NOMO-1 treated with DMSO at 0.1 percent for 48 hours (cell line): ENCODE results near the gene IGFBP4.

Experiments used
- DNase-seq: peaks from one replicate; lab custom pipeline; 2025; ENCODE audit not compliant: unreplicated experiment; lab: John Stamatoyannopoulos, UW

IGFBP4 gene

GRCh38 chr17:40454613-40454995 lies 11.4 kb downstream of the IGFBP4 start:
- no peak for DNase-seq

GRCh38 chr17:40456396-40456951 lies 13.2 kb downstream of the IGFBP4 start:
- DNase-seq = no peak

GRCh38 chr17:40457369-40457768 lies 14.1 kb downstream of the IGFBP4 start:
- no peak for DNase-seq

DNA sequence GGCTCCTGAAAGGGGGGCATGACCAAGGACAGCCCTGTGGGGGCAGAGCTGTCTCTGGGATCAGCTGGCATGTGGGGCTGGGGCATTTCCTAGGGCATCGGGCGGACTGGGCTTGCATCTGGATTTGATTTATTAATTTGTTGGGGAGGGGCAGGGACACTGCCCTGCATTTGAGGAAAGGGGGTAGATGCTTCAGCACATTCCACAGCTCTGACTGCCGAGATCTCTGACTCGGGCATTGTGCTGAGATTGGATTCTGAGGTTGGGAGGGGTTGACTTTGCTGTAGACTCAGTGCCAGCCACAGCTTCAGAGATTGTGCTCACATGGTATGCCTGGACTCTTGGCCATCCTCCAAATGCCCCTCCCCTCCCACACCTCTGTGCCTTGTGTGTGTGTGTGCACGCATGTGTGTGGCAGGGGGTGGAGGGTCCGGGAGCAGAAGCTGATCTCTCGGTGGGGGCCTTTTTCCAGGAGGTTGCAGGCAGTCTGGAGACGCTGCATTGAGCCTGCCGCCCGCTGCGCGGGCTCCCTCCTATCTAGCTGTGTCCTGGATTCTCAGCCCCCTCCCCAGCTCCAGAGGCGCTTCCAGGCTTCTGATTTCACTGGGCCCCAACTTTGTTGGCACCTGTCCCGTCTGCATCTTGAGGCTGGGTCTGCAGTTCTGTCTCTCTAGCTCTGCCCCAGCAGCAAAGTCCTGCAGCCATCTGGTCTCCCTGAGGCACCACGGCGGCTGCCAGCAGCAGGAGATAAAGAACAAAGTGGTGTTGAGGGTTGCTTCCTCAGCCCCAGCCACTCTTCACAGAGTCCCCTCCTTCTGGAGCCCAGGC lies 14.9 kb downstream of the IGFBP4 start:
- DNase-seq = no peak

- no peak for DNase-seq
Measured at GRCh38 chr17:40458851-40459482, 15.7 kb downstream of the IGFBP4 start.

DNA sequence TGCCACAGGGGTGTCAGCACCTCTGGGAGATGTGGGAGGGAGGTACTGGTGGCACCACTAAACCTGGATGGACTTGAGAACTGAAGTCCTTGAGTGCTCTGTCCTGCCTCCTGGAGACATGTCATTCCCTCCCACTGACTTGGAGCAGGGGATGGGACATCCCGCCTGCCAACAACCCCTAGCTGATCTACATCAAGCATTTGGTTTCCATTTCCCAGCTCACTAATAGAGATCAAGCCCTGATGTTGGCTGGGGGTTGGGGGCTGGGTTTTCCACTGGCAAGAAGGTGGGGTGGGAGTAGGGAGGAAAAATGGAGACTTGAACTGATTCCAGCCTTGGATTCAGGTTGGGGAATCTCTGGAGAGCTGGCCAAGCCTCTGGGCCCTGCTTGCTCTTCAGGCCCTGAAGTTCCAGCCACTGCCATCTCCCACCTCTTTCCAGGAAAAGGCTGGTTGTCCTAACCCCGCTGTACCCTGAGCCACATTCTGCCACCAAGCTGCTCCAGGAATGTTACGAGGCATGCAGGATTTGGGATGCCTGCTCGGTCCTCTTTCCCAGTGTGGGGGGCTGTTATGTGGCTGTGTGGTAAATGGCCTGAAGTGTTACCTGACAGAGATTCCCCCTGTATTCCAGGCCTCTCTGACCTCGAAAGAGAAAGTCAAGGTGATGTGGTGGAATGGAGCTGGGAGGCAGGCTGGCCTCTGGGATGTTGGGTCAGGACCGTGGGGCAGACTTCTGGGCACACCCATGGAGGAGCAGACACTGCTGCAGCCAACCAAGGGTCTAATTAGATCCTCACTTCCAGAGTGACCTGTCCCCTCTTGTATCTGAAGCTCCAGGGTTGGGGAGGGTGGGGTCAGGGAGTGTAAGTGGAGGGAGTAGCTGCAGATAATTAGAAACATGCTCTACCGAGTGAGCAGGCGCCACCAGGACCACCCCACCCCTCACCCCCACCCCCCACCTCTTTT lies 16.7 kb downstream of the IGFBP4 start:
- DNase-seq = no peak

DNA sequence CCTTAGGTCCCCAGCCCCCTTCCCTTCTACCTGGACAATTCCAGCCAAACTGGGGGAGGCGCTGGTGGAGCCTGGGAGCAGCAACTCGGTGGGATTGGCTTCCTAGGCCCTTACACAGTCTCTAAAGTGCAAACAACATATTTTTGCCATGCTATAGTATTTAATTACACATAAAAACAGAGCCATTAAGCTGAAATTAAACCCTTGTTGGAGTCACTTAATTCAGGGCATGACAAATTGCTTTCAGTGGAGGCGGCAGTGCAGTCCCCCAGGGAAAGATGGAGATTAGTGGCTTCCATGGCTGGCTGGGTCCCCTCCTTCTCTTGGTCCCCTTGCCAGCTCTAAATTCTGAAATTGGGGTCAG lies 17.3 kb downstream of the IGFBP4 start:
- no peak for DNase-seq

- DNase-seq = no peak
Measured at GRCh38 chr17:40460968-40461731, 17.9 kb downstream of the IGFBP4 start.

- no peak for DNase-seq
Measured at GRCh38 chr17:40461732-40462342, 18.6 kb downstream of the IGFBP4 start.

- no peak for DNase-seq
Measured at GRCh38 chr17:40462343-40463121, 19.3 kb downstream of the IGFBP4 start.

DNA sequence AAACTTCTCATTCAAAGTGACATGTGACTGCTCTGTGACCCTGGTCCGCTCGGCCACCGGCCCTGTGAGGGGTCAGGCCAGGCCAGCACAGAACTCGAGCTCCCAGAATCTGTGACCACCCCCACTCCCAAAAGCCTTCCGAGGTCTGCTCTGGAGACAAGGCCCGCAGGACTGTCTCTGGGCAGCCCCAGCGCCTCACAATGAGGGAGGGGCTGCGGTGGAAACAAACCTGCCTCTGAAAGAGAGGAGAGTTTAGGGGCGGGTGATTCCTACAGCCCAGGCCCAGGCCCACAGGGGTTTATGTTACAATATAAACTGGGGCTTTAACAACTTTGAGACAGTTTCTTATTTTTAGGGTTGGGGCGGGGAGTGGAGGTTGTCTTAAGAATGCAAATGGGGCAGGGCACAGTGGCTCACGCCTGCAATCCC lies 19.9 kb downstream of the IGFBP4 start:
- no peak for DNase-seq

DNA sequence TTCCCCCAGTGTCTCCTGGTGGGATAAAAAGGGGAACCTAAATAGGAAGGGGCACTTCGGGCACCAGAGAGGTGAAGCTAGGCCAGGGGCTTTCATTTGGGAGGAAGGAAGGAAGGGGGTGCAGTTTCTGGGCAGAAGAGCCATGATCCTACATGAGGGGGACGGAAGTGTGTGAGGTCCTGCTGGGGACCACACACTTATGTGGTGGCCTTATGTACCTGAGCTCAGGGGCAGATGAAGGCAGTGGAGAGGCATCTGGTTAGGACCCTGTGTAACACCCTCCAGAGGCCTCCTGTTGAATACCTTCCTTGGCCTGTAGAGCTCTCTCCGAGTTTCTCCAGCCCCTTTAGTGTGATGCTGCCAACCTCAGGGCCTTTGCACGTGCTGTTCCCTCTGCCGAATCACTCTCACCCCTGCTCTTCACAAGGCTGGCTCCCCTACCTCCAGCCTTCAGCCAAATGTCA lies 21.2 kb downstream of the IGFBP4 start:
- DNase-seq = no peak

- no peak for DNase-seq
Measured at GRCh38 chr17:40466298-40466971, 23.2 kb downstream of the IGFBP4 start.

DNA sequence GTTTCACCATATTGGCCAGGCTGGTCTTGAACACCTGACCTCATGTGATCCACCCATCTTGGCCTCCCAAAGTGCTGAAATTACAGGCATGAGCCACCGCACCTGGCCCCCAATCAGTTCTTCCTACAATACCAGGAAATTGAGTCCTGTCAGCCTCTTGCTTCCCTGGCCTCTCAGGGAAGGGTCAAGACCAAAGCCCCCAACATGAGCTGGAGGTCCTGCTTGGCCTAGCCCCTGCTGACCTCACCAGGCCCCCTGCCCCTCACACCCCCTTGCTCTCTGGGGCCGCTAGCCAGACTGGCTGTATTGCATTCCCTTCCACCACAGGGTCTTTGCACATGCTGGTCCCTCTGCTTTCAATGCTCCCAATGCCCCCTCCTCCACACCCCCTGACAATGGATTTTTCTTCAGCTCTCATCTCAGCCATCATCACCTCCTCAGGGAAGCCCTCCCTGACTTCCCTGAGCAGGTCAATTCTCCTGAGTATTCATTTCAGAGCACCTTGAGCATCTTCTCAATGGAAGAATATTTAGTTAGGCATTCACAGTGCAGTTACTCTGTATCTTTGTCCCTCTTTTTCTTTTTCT lies 24.1 kb downstream of the IGFBP4 start:
- no peak for DNase-seq

DNA sequence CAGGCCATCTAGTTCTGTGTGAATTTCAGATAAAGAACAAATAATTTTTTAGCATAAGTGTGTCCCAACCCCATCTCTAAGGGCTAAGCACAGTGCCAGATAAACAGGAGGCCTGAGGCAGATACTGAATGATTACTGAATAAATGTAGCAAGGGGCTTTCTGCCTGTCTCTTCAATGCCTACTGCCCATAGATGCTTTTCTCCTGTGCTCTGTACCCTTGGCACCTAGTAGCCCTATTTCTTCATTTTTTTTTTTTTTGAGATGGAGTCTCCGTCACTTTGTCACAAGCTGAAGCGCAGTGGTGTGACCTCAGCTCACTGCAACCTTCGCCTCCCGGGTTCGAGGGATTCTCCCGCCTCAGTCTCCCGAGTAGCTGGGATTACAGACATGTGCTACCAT lies 25.3 kb downstream of the IGFBP4 start:
- DNase-seq = no peak

- no peak for DNase-seq
Measured at GRCh38 chr17:40469805-40470675, 26.8 kb downstream of the IGFBP4 start.
